Fibroblast of skin of right biceps (primary cell): Measurements from ENCODE around the gene RETREG1.

Experiments used
- DNase-seq: peaks from one replicate; pipeline ENCODE4 v3.0.0-alpha.2; 2013

The RETREG1 gene

GRCh38 chr5:16521521-16522483 lies 95.0 kb downstream of the RETREG1 start:
- no peak for DNase-seq

DNA sequence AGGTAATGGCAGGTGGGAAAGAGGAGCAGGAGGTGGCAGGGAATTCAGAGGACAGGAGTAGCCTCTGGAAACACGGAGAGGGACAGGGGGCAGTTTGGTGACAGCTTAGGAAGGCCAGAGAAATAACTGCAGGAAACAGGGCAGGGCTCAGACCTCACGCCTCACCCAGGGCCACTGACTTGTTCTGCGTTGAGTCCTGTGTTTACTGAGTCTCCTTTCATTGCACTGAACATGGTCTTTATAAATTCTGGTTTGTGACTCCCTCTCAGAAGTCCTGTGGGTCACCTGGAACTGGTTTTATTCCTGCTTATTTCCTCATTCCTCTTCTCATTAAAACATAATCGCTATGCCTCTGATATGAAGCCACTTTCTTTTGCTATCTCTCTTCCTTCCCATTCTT lies 96.0 kb downstream of the RETREG1 start:
- DNase-seq, result no peak

DNA sequence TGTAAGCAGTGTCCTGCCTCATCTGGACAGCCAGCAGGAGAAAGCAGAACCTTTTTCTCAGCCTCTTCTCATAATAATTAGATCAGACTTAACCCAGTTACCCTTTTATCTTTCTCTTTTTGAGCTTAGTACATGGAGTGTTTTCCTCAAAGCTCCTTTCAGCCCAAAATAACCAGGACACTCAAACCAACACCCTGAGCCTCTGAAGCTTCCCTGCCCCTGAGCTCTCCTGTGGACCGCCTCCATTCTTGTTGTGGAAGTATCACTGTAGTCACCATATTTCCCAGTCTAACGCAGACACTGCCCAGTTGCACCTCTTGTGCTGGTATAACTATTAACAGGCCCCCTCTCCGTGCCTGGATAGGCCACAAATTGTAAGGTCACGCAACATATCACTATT lies 97.4 kb downstream of the RETREG1 start:
- DNase-seq, result no peak

GRCh38 chr5:16518606-16519005 lies 98.2 kb downstream of the RETREG1 start:
- no peak for DNase-seq

GRCh38 chr5:16515532-16515931 lies 101.3 kb downstream of the RETREG1 start:
- DNase-seq, result no peak

- no peak for DNase-seq
Measured at GRCh38 chr5:16510098-16510497, 106.7 kb downstream of the RETREG1 start.

DNA sequence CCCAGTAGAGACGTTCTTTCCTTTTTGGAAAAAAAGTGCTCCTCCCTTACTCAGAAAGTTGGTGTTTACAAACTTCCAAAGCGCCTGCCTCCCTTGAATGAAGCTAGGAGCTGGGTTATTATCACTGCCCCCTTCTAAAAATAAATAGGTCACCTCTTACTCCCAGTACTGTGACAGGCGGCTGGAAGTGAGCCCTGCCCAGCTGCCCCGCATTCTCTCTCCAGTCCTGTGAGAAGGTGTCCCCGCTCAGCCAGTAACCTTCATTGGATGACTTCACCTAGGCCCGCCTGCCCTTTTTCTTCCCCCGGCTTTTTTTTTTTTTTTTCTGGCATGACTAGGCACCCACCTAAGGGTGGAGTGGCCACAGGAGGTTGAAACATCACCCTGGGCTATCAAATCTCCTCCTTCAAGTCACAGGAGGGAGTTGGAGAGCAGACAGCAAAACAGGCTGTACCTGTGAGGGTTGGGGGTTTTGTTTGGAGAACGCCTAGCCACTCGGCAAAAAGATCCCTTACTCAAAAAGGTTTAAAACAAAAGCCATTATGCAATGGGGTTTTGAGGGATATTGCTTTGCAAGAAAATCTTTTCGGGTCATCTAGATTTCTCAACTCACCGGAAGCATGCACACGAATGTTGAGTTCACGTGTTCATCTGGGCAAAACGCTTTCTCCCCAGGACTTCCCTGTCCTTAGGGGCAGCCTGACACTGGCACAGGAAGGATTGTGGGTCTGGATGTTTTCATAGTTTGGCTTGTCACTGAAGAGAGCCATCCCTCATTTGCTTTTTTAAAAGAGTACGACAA lies 107.9 kb downstream of the RETREG1 start:
- DNase-seq, result no peak

- peak; percentile 59 for DNase-seq
Measured at GRCh38 chr5:16507716-16508115, 109.1 kb downstream of the RETREG1 start.

DNA sequence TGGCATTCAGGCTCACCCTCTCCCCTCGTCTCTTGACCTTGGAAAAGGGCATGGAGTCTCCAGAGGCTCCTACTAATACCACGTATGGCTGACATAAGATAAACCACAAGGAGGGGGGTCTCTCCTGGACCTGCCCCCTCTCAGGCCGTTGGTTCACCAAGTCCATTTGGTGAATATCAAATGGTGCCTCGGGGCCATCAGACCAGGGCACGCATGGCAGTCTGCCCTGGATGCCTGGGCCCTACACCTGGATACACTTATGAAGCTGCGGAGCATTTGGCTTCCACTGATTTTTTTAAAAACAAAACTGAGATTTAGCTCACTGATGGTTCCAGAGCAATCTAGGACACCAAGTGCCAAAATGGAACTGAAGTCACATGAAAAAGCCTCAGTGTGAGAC lies 110.9 kb downstream of the RETREG1 start:
- no peak for DNase-seq

DNA sequence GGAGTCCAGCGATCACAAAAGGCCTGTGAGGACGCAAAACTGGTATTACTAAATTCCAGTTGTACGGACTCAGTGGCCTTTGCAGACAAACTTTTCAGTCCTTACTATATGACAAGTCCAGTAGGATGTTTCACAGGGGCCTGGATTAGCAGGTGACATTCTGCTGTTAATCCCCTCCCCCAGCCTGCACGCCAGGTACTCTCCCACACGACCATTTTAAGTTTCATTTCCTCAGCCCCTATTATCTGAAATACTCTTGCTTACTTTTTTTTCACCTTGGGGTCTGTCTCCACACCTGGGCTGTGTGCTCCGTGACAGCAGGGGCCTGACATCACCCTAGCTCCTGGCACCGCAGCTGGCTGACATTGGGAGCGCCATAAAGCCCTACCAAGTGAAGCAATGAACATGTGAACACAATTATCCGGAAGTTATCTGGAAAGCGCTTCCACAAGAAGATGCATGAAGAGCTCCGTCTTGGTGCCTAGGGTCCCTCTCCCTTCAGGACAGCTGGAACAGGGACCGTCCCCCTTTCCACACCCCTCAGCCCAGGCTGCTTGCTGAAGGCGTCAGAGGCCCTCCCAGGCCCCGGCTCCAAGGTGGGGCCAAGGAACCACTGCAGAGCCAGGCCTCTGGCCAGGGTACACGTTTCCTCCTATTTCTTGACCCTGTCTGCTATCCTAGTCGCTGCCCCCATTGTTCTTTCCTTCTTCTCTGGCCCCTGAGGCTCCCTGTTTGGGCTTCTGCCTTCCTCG lies 111.5 kb downstream of the RETREG1 start:
- no peak for DNase-seq

- DNase-seq, result no peak
Measured at GRCh38 chr5:16504571-16504970, 112.2 kb downstream of the RETREG1 start.

DNA sequence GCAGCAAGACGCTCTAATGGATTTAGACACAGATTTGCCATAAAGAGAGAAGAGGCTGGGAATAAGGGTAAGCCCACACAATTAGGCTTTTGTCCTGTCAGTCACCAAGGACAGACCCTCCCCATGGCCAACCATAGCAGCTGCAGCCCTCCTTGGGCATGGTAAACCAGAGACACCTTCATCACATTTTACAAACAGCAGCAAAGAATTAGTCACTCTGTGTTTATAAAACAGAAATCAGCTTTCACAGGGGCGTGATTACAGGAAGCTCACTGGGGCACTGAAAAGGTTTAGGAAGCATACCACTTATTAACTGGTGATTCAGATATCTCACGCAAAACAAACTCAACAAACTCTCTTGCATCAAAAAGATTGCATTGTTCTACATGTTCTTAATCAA lies 113.9 kb downstream of the RETREG1 start:
- no peak for DNase-seq

GRCh38 chr5:16500024-16500423 lies 116.8 kb downstream of the RETREG1 start:
- no peak for DNase-seq

DNA sequence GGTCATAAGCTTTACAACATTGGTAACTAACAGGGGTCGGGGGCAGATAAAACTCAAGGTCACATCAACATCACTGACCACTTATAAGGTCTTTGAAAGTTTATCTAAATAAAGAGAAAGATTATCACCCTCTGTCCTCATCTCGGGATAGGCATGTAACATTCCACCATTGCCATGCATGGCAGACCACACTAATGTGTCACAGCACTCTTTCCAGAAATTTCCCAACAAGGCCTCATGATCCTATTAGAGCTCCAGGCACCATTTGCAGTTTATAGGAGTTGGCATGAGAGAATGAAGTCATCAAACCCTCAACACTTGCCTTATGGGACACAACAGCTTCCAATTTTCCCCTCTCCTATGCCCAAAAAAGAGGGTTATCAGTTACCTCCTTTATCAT lies 119.3 kb downstream of the RETREG1 start:
- DNase-seq, result no peak

DNA sequence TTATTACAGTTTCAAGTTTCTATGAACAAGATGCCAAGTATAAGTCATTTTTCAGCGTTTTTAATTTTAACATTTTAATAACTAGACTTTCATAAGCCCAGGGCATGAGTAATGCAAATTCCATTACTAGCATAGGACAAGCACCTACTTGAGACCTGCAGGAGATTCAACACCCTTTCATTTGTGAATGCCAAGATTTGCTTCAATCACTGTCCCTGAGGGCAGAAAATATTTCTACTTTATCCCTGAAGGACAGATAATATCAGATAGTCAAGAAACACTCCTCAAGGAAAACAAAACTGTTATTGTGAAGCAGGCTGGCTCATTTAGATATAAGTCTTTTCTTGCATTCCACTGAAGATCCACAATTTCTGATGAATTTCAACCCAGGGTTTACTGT lies 123.5 kb downstream of the RETREG1 start:
- no peak for DNase-seq

DNA sequence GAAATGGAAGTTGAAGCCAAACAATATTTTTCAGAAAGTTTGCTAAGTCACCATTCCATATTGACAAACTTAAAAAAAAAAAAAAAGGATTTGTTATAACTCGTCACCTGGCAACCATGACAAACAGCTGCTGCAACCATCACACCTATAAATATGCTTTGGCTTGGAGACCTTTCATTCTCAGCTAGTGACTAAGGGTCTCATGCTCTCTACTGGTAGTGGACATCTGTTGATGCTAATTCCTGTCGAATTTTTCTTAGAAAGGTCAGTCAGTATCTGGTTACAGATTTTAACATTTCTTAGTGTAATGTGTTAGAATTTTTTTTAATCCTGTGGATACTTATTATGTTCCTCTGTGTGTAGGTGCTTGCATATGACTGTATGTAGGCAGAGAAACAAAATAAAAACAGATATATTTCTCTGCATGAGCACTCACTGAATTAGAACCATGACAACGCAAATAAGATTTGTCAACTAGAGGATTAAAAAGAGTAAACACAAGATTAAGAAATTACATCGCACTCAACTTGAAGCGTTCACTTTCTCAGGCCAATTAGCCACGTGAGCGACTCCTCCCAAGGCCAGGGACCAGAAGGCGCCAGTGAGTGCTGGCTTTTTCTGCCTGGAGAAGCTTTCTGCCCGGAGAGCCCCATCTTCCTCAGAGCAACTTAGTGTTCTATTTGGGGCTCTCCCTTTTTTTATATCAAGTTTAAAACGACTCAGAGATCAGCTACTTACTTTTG lies 124.2 kb downstream of the RETREG1 start:
- peak; percentile 51 for DNase-seq

- DNase-seq, result no peak
Measured at GRCh38 chr5:16490911-16491310, 125.9 kb downstream of the RETREG1 start.

GRCh38 chr5:16489322-16489791 lies 127.4 kb downstream of the RETREG1 start:
- DNase-seq, result peak; percentile 44

- no peak for DNase-seq
Measured at GRCh38 chr5:16487456-16487855, 129.3 kb downstream of the RETREG1 start.

DNA sequence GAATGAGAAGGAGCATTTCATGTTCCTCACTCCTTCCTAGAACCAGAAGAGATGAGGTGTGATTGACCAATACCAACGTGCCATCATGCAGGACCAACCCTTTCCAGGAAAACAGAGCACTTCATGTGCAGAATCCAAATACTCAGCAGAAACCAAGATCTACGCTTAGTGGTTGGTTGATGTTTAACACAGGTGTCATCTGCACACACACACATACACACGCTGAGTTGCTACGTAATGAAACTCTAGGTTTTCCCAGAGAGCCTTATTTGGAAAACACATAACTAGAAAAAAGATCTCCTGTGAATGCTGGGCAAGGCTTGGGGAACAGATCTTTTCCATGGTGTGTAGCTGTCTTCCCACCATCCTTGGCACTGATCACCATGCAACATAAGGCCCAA lies 130.1 kb downstream of the RETREG1 start:
- no peak for DNase-seq

- no peak for DNase-seq
Measured at GRCh38 chr5:16485656-16486055, 131.1 kb downstream of the RETREG1 start.

DNA sequence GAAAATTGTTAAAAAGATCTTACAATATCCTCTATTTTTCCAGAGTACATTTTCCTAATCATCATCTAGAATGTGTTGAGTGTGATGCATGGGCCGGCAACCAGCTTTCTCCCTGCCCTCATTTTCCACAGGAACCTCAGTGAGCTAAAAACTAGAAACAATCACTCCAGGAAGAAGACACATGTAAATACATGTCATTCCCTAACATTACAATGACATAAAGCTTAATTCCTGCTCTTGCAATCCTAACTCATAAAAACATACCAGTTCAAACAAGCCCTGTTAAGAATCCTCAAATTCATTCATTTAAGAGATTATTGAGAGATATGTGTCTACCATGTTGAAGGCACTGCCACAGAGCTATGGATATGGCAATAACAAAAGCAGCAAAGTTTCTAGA lies 132.7 kb downstream of the RETREG1 start:
- DNase-seq, result no peak
